ENCODE measurements around the gene DZIP1L.
A peak's percentile ranks its signal among the peaks of the same experiment; 100 is the strongest.
"Not testable (repeated sequence)": the region's sequence is repeated elsewhere in the genome, so short reads cannot be mapped to it uniquely, and the experiment has no call there.

Gene DZIP1L

GRCh38 chr3:138114988-138115971, at the start of gene DZIP1L:
DZIP1L (minus strand) TSS chr3:138115608; CDS start chr3:138103971, 11,637 bp downstream.
- peak; percentile 70 for DNase-seq

DNA sequence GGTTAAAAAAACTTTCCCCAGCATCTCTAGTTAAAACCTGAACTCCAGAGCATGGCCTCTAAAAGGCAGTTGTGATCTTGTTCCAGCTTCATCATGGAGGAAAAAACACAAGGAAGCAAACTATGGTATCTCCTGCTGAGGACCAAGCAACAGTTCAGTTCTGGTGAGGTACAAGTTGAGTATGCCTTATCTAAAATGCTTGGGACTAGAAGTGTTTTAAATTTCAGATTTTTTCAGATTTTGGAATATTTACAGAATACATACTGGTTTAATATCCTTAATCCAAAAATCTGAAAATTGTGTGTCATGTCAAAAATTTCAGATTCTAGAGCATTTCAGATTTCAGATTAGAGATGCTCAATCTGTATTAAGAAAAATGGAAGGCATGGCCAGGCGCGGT, 49.7 kb upstream of the DZIP1L start:
- DNase-seq, result no peak

DNA sequence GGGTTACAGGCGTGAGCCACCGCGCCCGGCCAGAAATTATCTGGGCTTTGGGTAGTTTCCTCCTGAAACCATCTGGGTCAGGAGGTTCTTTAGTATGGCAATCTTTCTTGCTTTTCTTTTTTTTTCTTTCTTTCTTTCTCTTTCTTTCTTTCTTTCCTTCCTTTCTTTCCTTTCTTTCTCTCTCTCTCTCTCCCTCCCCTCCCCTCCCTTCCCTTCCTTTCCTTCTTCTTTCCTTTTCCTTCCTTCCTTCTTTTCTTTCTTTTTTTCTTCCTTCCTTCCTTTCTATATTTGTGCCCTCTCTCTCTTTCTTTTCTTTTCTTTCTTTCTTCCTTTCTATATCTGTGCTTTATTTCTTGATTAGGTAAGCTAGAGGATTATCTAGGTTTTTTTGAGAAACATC, 42.3 kb upstream of the DZIP1L start:
- DNase-seq, result no peak

DNA sequence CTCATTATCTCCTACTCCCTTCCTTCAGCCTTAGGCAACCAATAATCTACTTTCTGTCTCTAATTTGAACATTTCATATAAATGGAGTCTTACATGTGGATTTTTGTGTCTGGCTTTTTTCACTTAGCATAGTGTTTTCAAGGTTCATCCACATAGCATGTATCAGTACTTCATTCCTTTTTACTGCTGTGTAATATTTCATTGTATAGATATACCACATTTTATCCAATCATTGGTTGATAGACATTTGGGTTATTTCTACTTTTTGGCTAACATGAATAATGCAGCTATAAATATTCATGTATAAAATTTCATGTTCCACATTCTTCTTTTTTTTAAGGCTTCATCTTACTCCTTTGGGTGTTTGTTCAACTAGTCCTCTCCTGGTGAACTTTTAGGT, 39.1 kb upstream of the DZIP1L start:
- DNase-seq, result no peak

GRCh38 chr3:138148503-138148902, 33.1 kb upstream of the DZIP1L start:
- DNase-seq, result no peak

DNA sequence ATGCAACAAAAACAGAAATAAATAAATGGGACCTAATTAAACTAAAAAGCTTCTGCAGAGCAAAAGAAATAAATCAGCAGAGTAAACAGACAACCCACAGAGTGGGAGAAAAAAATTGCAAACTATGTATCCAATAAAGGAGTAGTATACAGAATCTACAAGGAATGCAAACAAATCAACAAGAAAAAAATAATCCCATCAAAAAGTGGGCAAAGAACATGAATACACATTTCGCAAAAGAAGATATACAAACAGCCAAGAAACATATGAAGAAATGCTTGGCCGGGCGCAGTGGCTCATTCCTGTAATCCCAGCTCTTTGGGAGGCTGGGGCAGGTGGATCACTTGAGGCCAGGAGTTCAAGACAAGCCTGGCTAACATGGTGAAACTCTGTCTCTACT, 26.8 kb upstream of the DZIP1L start:
- not testable (repeated sequence) for DNase-seq

DNA sequence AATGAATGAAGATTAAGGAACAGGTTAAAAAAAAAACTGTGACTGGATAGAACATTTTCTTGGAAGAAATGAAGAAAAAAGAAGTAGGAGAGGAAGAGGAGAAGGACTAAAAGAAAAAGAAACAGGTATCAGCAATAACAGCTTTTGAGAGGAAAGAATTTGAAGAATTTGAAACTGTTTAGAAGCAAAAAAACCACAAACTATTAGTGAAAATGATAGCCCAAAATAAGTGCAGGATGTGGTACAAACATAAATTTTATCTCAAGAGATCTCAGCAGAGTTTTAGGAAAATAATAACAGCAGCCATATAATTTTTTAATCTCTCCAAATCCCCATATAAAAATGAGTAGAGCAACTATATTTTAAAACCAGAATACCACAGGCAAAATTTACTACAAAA, 25.5 kb upstream of the DZIP1L start:
- DNase-seq, result no peak

- no peak for DNase-seq
Measured at GRCh38 chr3:138139691-138140090, 24.3 kb upstream of the DZIP1L start.

DNA sequence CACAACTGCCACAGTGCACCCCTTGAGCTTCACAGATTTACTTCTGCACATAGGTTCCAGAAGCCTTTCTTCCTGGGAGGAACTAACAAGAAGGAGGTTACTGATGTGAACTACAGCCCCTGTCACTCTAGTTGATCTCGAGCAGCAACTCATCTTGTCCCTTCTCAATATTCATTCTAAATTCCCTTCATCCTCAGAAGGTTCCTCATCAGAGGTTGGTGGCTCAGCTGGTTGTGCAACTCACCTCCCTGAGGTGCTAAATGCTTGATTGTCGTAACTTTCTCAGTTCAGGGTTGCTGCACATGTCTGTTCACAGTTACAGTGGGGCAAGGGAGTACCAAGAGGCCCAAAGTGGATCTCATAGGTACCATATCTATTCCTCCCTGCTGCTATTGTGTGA, 22.5 kb upstream of the DZIP1L start:
- DNase-seq, result no peak

DNA sequence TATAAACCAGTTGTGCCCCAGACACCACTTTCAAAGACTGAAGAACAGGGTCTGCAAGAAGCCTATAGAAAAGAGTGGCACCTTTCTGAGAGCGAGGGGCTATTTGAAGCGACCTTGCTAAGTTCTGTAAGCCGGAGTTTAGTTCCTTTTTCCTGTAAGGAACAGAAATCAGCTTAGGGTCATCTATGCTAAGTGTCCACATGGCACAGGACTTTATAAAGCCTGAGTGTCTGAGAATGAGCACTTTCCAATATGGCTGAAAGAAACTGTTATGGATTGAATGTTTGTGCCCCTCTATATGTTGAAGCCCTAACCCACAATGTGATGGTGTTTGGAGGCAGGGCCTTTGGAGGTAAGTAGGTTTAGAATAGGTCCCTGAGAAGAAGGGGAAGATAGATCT, 20.8 kb upstream of the DZIP1L start:
- DNase-seq, result no peak

DNA sequence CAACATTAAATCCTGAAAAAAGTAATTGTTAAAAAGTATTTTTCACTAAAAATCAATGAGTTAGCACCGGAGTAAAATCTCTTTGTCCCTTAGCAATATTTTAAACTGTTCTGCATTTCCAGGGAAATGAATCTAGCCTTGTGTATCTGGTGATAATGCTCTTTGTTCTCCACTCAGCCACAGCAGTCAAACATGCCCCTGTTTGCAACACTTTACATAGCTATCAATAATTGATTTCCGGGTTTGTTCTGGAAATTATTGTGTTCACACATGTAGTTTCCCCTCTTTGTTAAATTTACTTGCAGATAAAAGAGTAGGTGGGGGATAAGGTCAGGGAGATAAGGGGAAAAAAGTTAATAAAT, 20.4 kb upstream of the DZIP1L start:
- no peak for DNase-seq

- no peak for DNase-seq
Measured at GRCh38 chr3:138135146-138135832, 19.9 kb upstream of the DZIP1L start.

DNA sequence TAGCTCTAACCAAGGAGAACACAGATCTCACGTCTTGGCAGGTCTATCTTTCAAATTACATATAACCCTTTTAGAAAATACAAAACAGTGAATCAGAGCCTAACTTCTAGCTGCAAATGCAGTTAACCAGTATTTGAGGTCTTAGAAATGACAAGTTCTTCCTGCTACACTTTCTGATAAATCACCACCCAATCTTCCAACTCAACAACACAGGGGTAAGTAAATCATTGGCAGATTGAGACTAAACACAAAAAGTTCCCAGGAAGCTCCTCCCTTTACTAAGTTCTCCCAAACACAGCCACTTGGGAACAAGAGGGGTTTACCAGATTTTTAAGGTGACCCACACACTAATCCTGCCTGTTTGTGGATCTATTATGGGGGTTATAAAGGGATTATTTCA, 16.8 kb upstream of the DZIP1L start, which contains the start of gene A4GNT:
A4GNT (minus strand) TSS at position 152 of the 400 bp plus-strand sequence. CDS start 1,134 bp downstream, outside the sequence.
- DNase-seq, result no peak

DNA sequence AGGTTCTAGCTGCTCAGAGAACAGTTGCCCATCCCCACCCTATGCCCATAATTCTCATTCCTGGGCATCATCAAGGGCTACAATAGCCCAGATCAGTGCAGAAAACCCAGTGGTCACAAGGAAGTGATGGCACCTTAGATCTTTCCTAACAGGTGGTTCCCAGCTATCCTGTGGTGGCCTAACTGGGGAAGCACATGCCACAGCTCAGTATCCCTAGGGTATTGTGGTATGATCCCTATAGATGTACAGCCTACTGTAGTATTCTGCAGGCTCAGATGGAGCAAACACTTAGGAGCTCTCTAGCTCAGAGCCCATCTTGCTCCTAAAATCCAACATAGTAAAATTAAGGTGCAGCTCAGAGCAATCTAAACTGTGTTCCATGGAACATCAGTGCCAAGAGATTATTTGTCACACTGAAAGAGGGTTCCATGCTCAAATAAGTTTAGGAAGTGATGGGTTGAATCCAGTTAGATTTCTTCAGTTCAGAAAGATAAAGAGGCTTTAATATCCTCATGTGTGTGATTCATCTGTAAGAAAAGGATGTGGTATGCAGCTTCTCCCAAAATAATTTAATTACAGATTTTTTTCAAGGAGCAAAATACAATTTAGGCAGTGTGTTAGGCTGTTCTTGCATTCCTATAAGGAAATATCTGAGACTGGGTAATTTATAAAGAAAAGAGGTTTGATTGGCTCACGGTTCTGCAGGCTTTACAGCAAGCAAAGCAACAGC, 12.4 kb upstream of the DZIP1L start:
- no peak for DNase-seq

DNA sequence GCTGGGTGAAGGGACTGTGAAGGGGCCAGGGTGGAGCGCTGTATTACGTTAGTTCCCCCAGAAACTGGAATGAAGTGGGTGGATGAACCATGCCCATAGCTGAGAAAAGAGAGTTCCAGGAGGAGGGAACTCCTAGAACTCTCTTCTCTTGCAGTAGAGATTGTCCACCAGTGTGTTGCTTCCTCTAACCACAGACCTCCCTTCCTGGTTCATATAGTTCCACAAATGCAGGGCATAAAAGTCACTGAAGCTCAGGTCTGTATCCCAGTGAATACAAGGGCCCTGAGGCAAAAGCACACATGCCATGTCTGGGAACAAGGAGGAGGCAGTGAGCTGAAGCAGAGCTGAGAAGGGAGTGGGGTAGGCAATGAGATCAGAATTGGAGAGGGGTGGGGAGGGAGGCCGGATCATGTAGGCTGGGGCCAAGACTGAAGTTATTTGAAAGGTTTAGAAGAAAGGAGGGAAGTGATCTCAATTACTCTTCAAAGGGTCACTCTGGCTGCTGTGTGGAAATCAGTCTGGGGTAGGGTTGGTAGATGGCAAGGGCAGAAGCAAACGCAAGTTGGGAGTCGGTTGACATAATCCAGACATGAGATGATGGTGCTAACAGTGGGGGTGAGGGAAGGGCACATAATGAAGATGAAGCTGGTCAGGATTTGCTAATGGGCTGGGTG, 10.3 kb upstream of the DZIP1L start:
- no peak for DNase-seq

DNA sequence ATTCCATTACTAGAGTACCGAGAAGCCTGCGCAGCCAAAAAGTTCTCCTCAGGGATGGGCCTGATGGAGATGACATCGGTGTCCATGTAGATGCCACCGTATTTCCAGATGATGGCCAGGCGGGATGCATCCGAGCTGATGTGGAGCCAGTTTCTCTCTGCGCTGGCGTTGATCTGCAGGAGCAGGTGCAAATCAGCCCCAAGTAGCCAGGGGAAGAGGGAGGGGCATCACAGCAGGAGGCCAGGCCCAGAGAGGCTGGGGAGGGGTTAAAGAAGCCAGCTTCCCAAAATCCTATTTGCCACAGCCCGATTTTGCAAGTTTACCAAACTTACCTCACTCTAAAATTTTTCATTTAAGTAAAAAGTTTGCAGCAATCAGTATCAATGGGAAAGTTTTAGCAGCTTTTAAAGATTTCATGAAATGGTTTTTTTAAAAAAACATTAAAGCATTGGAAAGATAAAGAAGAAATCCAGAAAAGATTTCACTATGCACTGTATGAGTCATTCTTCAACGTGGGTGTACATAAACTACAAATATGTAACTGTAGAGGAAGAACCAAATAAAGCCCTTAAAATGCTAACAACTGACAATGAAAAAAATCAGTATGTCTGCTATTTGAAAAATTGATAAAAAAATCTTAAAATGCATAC, 9.4 kb upstream of the DZIP1L start:
- no peak for DNase-seq

GRCh38 chr3:138124188-138124587, 8.8 kb upstream of the DZIP1L start:
- no peak for DNase-seq

DNA sequence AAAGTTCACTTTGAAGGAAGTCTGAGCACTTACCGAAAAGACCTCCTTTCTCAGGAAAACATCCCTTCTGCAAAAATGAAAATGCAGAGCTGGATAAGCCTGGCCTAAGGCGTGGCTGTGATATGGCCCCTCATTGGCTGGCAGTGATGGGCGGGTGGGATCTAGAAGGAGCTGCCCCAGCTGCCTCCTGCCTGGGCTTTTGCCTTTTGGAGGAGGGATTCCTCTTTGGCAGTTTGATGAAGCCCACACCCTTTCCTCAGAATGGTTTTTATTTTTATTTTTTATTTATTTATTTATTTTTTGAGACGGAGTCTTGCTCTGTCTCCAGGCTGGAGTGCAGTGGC, 4.0 kb upstream of the DZIP1L start:
- DNase-seq, result no peak

GRCh38 chr3:138118612-138119422, 3.4 kb upstream of the DZIP1L start:
- peak; percentile 36 for DNase-seq

- no peak for DNase-seq
Measured at GRCh38 chr3:138114431-138114918, 933 bp downstream of the DZIP1L start.

DNA sequence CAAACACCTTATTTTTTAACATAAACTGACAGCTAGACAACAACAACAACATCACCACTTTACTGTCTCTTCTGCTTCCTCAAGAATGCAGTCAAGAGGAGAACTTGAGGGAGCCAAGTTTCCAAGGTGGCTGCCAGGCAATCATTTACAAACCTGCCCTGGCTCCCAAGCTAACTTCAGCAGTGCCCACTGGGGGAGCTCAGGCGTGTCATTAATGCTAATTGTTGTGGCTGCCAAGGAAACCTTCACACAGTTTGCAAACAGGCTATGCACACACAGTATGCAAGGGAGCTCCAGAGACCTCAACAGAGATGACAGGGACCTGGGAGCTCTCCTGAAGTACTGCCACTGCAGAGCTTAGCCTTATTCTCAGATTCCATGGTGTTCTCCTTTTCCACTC, 2.1 kb downstream of the DZIP1L start:
- DNase-seq, result no peak
